NOMO-1 (cell line): ENCODE measurements around the gene MRPL1.
"Not testable (repeated sequence)": the region's sequence is repeated elsewhere in the genome, so short reads cannot be mapped to it uniquely, and the experiment has no call there.

Experiments used
- DNase-seq, 2 experiments: peaks; one replicate each; lab custom pipeline; 2025; ENCODE audit not compliant: unreplicated experiment in 2 of 2; lab: John Stamatoyannopoulos, UW

MRPL1 gene

DNA sequence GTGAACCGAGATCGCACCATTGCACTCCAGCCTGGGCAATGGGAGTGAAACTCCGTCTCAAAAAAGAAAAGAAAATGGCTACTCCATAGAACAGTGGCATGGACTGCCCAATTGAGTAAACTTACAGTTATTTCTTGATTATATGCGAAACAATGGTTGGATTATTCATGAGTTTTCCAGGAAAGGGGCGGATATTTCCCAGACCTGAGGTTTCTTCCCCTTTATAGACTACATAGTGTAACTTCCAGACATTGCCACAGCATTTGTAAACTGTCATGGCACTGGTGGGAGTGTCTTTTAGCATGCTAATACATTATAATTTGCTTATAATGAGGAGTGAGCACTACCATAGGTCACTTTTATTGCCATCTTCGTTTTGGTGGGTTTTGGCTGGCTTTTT lies 14.1 kb upstream of the MRPL1 start:
- no peak for DNase-seq

DNA sequence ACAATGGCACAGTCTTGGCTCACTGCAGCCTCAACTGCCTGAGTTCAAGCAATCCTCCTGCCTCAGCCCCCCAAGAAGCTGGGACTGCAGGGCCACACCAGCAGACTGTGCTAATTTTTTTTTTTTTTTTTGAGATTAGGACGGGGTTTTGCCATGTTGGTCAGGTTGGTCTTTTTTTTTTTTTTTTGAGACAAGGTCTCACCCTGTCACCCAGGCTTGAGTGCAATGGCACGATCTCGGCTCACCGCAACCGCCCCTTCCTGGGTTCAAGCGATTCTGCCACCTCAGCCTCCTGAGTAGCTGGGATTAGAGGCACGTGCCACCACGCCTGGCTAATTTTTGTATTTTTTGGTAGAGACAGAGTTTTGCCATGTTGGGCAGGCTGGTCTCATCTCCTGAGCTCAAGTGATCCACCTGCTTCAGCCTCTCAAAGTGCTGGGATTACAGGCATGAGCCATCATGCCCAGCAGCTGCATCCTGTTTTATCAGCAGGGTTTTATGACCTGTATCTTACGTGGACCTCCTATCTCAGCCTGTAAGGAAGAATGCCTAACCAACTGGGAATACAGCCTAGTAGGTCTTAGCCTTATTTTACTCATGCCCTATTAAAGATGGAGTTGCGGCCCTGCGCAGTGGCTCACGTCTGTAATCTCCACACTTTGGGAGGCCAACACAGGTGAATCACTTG lies 13.2 kb upstream of the MRPL1 start:
- no peak for DNase-seq

DNA sequence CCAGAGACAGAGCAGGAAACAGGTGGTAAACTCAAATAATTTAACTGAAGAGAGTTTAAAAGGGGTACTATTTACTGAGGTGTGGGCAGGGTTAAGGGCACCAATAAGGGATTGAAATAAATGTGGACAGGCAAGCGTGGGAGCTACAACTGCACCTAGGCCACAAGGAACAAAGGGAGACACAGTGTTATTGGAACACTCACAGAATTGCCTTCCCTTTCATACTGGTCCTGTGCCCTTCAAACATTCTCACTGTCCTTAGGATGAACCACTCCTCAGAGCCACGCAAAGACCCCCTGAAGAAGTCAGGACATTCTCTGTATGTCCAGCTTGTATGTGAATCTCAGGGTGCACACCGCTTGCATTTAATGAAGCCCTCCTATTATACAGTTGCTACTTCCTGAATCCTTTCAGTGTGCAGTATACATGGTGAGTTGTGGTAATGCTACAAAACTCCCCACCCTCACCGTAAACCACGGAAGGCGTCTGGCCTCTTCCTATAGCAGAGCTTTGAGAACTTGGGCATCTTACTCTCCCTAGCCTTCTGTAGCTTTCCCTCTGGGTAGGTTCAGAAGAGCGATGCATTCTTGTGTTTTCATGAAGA lies 9.6 kb upstream of the MRPL1 start:
- DNase-seq, result peak; percentile 61 to 79

DNA sequence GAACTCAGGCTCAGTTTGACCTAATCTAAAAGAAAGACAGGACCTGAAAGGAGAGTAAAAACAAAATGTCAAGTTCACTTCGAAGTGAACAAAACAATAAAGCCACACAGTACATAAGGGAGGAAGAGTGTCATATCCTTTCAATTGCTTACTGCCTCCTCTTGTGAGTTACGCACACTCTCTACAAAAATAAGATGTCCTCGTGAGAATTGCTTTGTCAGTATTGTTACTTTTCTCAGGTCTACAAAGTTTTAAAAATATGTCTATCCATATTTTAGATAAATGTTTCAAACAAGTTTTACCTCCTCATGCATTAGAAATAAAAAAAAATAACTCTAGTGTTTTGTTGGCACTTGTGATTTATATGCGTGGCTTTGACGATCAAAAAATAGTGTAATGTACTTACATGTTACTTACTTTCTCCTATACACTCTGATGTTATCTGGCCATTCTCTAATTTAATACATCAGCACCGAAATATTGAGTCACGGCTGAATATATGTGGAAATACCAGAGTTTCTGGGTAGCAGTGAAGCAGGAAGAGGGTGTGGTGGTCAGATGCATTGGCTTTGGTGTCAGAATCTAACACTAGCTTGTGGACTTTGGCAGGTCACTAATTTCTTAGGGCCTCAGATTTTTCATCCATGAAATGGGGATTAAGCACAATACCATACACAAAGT lies 8.1 kb upstream of the MRPL1 start:
- no peak for DNase-seq

DNA sequence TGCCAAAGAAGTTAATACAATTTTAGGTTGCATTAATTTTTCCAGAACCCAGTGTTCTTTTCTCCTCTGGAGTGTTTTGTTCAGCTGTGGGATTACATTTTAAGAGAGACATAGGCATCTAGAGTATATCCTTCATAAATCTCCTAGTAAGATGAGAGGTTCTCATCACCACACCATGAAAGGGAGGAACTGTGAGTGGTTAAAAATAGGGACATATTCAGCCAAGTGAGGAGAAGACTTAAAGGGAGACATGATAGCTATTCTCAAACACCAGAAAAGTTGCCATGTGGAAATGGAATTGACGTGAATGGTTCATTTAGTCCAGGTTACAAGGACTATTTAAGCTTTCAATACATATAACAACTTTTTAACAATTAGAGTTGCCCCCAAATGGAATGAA lies 6.5 kb upstream of the MRPL1 start:
- DNase-seq, result no peak

DNA sequence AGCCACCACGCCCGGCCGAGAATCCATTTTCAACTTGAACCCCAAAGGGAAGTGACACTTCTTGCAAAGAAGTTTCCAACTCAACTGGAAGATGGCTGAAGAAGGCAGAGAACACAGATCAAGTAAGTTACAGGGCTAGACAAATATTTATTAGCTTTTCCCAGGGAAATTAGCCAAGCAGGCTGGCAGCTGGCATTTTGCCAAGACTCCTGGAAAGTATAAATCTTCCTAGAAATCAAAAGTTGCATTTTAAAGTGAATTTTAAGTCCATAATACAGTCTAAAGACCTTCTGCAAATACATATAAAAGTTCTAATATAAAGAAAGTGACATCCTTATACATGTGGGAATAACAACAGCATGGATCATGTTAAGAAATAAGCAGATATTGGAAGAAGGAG lies 3.4 kb upstream of the MRPL1 start:
- no peak for DNase-seq

DNA sequence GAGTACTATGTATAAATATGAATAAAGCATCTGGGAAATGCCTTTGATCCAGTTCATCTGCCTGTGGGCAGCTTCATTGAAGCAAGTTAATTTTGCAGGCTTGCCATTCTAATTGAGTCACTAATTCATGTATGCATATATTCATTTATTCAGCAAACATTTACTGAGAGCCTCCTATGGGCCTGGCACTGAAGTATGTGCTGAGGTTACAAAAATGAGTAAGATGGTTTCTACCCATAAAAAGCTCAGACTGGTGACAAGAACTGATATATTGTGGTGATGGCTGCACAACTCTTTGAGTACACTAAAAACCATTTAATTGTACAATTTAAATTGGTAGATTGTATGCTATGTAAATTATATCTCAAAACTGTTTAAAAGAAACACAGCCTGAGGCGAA lies 1.1 kb upstream of the MRPL1 start:
- no peak for DNase-seq

DNA sequence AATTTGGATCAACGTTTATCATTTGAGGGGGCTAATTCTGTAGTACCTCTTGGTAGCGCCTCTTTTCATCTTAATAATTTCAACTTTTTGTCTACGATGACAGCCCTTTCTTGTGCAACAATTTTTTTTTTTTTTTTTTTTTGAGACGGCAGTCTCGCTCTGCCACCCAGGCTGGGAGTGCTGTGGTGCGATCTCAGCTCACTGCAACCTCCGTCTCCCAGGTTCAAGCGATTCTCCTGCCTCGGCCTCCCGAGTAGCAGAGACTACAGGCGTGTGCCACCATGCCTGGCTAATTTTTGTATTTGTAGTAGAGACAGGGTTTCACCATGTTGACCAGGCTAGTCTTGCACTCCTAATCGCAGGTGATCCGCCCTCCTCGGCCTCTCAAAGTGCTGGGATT lies 711 bp downstream of the MRPL1 start:
- not testable (repeated sequence) for DNase-seq

DNA sequence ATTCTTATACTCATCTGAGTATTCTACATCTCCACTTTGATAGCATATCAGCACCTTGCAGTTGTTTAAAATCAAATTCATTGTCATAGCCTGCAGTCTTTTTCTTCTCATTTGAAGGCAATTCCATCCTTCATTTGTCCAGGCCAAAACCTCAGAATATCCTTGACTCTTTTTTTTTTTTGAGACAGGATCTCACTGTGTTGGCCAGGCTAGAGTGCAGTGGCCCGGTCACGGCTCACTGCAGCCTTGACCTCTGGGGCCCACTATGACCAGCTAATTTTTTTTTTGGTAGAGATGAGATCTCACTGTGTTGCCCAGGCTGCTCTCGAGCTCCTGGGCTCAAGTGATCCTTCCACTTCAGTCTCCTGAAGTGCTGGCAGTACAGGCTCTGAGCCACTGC lies 2.6 kb downstream of the MRPL1 start:
- DNase-seq, result no peak

DNA sequence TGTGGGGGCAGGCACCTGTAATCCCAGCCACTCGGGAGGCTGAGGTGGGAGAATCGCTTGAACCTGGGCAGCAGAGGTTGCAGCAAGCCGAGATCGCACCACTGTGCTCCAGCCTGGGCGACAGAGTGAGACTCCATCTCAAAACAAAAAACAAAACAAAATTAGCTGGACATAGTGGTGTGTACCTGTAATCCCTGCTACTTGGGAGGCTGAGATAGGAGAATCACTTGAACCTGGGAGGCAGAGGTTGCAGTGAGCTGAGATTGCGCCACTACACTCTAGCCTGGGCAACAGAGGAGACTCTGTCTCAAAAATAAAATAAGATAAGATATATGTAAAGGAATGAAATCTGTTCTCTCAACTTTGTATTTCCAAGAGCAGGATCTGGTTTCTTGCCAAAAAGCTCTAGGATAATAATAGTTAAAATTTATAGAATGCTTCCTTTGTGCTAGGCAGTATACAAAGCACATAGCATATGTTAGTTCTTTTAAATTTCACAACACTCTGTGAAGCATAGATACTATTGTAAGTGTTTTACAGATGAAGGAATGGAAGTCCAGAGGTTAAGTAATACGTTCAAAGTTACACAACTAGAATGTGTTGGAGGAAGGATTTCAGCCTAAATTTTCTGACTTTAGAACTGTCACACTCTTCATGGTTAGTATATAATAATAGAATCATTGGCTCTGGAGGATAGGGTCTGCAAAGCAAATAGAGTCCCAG lies 10.3 kb downstream of the MRPL1 start:
- DNase-seq, result peak in 1 of 2 experiments; percentile 50

DNA sequence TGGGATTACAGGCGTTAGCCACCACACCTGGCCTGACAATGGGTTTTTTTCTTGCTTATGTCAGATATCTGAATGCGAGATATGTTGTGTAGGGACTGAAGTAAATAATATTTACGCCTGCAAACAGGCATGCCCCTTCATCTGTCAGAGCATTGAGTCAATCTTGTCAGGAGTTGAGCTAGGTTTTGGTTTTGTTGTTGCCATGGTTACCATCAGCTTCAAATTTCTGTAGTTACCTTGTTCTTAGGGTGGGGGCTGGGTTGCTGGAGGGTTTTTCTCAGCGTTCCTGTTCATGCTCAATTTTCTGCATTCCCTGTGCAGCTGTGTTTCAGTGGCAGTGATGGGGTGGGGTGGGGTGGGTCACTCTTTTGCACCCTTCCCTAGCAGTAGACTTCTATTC lies 14.5 kb downstream of the MRPL1 start:
- DNase-seq, result no peak

DNA sequence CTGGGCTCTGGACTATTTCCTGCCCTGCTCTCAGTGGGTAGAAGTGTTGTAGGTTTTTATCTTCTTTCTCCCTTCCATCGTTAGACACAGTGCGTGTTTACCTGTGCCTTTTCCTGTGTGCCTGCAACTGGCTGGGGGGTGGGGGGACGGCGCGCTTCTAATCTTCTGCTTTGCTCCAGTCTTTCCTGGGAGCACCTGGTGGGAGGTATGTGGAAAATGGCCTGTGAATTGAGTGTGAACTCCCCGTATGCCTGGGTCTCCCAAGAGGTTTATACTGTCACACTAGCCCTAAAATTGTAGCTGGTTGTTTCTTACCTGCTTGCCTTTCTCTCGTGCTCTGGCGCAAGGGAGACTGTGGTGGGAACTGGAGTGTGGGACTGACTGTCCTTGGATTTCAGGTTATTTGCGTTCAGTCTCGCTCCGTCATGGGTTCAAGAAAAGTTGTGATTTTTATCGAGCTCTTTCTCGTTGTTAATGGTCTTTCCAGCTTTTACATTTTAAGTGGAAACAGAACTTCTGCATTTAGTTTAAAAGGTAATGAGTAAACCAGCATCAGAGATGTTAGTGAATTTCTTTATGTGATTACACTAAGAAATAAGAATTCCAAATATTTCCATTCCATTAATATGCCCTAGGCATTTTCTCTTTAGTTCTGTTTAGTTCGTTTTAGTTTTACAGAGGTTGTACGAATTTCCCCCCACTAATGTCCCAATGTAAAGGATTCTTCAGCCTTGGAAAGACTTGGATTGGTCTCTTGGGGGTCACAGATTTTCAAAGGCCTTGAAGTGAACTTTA lies 15.3 kb downstream of the MRPL1 start:
- DNase-seq, result no peak

DNA sequence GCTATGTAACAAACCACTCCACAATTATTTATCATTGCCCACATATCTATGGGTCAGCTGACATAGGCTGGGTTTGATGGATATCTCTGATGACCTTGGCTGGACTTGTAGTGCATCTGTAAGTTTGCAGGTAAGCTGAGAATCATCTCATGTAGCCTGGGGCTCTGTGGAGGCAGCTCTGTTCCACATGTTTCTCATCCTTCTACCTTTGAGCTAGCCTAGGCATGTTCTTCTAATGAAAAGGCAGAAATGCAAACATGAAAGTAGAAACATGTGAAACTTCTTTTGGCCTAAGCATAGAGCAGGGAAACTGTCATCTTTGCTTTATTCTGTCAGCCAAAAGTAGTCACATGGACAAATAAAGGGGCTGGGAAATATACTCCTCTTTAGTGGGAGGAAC lies 18.2 kb downstream of the MRPL1 start:
- no peak for DNase-seq

DNA sequence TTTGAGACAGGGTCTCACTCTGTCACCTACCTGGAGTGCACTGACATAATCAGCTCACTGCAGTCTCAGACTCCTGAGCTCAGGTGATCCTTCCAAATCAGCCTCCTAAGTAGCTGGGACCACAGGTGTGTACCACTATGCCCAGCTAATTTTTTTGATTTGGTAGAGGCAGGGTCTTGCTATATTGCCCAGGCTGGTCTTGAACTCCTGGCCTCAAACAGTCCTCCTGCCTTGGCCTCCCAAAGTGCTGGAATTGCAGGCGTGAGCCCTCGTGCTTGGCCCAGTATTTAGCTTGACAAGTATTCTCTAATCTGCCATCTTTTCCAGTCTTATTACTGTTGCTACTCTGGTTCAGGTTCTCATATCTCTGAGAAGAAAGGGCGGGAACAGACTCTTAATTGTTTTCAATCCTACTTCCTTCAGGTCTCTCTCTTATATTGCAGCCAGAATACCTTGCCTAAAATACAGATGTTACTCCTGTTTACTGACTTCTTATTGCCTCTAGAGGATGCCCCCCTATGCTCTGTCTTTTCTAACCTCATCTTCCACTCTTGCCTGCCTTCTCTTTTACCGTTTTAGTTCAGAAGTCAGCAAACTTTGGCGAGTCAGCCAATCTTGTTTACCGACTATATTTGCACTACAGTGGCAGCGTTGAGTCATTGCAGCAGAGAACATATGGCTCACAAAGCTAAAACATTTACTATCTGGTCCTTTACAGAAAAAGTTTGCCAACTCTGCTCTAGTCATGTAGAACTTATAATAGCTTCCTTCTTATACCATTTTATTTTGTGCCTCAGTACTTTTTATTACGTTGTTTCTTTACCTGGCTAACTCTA lies 19.0 kb downstream of the MRPL1 start:
- no peak for DNase-seq

DNA sequence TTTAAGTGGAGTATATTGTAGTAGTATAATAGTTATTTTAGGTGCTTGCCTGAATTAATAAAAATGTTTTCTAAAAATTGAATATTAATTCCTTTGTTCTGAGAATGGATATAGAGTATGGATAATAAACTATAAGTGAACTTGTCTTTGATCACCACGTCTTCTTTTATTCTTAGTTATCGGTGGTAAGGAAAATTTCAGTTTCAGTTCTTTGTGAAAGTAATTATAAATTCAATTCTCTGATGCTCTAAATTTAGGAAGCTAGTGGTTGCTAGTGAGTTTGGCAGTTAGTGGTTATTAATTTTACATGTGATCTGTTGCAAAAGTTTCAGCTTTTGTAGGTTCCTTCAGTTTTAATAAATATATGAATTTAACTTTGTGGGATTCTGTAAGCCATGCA lies 30.8 kb downstream of the MRPL1 start:
- peak; percentile 58 to 89 for DNase-seq

DNA sequence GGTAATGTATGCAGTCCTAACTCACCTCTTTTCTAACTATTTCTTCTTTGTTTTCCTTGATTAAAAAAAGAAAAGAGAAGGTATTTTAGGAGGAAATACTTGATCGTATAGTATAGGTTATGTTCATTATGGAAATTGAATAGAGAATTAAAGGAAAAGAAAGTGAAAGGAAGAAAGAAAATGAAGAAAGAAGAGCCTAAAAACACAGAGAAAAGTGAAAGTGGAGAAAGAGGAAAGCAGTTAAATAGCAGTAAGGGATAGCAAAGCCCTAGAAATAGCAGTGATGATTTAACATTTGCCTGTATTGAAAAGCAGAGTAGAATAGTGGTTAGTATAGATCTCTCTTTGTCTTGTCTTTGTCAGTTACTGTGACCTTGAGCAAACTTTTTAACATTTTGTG lies 37.0 kb downstream of the MRPL1 start:
- DNase-seq, result peak in 1 of 2 experiments; percentile 15

DNA sequence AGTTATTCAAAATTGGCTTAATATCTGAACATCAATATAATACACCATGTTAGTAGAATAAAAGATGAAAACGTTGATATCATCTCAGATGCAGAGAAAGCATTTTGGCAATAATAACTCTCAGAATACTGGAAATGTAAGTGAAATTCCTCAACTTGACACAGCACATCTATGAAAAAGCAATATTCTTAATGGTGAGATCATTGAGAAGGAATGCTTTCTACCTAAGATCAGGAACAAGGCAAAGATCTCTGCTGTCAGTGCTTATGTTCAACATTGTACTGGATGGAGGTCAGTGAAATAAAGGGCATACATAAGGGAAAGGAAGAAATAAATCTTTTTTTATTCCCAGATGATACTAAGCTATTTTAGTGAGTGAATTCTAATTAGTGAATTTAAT lies 40.6 kb downstream of the MRPL1 start:
- DNase-seq, result no peak

DNA sequence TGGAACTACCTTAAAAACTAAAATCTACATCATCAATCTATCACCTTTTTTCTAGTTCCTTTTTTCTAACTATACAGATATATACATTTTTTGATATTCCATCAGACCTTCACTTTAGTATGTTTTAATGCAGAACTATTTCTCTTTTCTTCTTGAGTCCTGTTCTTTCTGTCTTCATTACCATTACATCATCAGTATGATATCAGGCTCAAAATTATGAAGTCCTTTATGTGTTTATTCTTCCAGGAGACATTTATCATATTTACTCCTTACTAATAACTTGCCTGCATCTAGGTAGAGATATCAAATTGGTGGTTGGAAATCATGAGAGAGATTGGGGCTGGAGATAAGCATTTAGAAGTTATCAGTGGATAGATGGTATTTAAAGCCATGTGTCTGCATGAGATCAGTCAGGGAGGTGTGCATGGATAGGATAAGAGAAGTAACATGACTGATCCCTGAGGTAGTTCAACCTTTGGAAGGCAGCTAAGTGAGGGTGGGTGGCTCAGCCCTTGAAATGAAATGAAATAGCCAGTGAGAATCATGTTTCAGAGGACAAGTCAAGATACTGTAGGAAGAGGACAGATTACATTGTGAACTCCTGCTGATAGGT lies 43.1 kb downstream of the MRPL1 start:
- no peak for DNase-seq

DNA sequence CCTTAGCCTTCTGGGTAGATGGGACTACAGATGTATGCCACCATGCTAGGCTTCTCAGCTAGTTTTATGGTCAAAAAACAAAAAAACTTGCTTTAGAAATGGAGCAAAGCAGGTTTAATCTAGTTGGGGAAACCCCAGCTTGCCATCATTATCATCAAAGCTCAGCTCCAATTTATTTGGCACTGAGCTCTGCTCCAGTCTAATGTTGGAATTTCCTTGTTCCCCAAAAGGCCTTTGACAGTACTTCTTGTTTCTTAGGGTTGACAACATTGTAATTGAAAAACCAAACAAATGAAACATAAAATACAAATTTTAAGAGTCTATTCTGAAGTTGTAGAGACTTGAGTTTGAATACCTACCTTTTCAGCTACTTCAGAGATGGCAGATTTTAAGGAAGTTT lies 48.0 kb downstream of the MRPL1 start:
- no peak for DNase-seq

DNA sequence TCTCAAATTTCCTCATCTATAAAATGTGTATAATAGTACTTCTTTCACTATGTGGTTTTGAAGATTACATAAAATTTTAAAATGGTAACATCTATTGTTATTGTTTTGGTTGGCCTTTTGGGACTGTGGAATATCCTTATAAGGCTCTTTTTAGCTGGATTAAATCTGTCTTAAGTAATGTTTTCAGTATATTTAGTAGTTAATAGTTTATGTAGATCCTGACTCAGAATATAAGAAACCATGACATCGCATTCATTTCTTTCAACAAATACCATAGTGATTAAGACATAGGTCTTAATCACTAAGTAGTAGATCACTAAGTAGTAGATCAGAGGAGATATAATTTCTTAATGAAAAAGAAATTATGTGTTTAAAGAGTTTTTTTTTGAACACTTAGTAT lies 48.5 kb downstream of the MRPL1 start:
- DNase-seq, result no peak
